ENCODE data around the gene ACSL1. TPM values are rescaled to one million over a fixed set of nuclear protein-coding genes. Genes with fewer than 3 reads are reported as not detected.

Gene ACSL1
- total and polyA plus RNA-seq, 9 of the 15 experiments (the other 6 are each of a cell fraction or from before 2014, with no cell fraction given) = 6.7 to 24.1 (median 15.0) TPM

- TF ChIP-seq, protein P1, sequence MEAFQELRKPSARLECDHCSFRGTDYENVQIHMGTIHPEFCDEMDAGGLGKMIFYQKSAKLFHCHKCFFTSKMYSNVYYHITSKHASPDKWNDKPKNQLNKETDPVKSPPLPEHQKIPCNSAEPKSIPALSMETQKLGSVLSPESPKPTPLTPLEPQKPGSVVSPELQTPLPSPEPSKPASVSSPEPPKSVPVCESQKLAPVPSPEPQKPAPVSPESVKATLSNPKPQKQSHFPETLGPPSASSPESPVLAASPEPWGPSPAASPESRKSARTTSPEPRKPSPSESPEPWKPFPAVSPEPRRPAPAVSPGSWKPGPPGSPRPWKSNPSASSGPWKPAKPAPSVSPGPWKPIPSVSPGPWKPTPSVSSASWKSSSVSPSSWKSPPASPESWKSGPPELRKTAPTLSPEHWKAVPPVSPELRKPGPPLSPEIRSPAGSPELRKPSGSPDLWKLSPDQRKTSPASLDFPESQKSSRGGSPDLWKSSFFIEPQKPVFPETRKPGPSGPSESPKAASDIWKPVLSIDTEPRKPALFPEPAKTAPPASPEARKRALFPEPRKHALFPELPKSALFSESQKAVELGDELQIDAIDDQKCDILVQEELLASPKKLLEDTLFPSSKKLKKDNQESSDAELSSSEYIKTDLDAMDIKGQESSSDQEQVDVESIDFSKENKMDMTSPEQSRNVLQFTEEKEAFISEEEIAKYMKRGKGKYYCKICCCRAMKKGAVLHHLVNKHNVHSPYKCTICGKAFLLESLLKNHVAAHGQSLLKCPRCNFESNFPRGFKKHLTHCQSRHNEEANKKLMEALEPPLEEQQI (IDR thresholded peaks at IDR 0.05) = 0 out of 2 replicates have a peak, but pooled peaks have one; percentile 34
- no peak for TF ChIP-seq CTBP1 (IDR thresholded peaks at IDR 0.05; ENCODE audit: borderline replicate concordance)
- no peak for TF ChIP-seq ZNF134 (CRISPR knock-in tag; conservative IDR thresholded peaks at IDR 0.05)
- peak; percentile 82 for TF ChIP-seq ELF2 (CRISPR knock-in tag; IDR thresholded peaks at IDR 0.05)
- TF ChIP-seq RAD21 (CRISPR knock-in tag; conservative IDR thresholded peaks at IDR 0.05 in 1 of 2, IDR thresholded peaks at IDR 0.05 in 1 of 2) = peak in 1 of 2 experiments; percentile 27; a peak in 2 of 4 replicates
- no peak for TF ChIP-seq SMARCB1 (IDR thresholded peaks at IDR 0.05; ENCODE audit: insufficient read length, low read depth)
- TF ChIP-seq NFATC3 (IDR thresholded peaks at IDR 0.05) = no peak
- no peak for TF ChIP-seq SPI1 (IDR thresholded peaks at IDR 0.05; ENCODE audit: borderline replicate concordance, low read depth, low read length)
- TF ChIP-seq ZNF280A (IDR thresholded peaks at IDR 0.05; ENCODE audit: low read depth, partially characterized antibody) = peak; percentile 54
- no peak for TF ChIP-seq GTF3C2 (IDR thresholded peaks at IDR 0.05; ENCODE audit: borderline replicate concordance, extremely low read depth, insufficient read length)
- TF ChIP-seq SUPT5H (IDR thresholded peaks at IDR 0.05) = no peak
- no peak for TF ChIP-seq ZKSCAN1 (IDR thresholded peaks at IDR 0.05; ENCODE audit: low read depth, low read length)
- no peak for TF ChIP-seq EP400 (IDR thresholded peaks at IDR 0.05)
- no peak for TF ChIP-seq FOXA1 (IDR thresholded peaks at IDR 0.05; ENCODE audit: borderline replicate concordance)
- TF ChIP-seq PREB (CRISPR knock-in tag; IDR thresholded peaks at IDR 0.05) = no peak
- no peak for TF ChIP-seq ZNF3 (CRISPR knock-in tag; IDR thresholded peaks at IDR 0.05)
- TF ChIP-seq LARP7 (IDR thresholded peaks at IDR 0.05) = no peak
- TF ChIP-seq SMC3 (conservative IDR thresholded peaks at IDR 0.05; ENCODE audit: insufficient read depth, low read depth, low read length) = no peak
- TF ChIP-seq FOS (IDR thresholded peaks at IDR 0.05; ENCODE audit: extremely low read depth, insufficient read length) = no peak
Measured at GRCh38 chr4:184740980-184741391, 84.8 kb downstream of the ACSL1 start (continued).

All from K562 (cell line).